ENCODE data around the gene ATP2B2. TPM values are rescaled to one million over a fixed set of nuclear protein-coding genes. Genes with fewer than 3 reads are reported as not detected.

The ATP2B2 gene
- total RNA-seq, 2 experiments from 2014 or later = 0.05 TPM; not detected in 1

DNA sequence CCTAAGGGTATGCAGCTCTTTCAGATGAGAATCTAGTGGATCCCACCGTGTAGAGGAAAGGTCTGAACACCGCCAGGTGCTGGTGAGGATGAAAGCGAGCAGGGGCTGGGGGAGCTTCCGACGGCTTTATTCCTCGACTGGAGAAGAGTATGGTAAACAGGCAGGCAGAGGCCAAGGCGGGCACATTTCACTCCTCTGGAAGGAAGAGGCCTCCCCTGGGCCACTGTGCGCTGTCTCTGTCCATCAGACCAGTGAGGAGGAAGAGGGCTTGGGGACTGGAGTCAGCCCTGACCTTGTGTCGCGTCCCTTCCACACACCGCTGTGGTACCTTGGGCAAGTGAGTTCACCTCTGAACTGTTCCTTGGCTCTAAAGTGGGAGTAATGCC lies 216.8 kb downstream of the ATP2B2 start:
- ATAC-seq (no peak), DNase-seq (no peak)
- POLR2A ChIA-PET = interaction anchor here (0.6 kb wide), 1 partner anchor 486 kb away, joined by 6 read pairs; no protein-coding TSS in a partner anchor
- Mint-ChIP-seq H3K27me3 (no peaks in the 10 kb centered on the region), H3K36me3 (ENCODE audit: low read depth) (peaks cover 39% of the 10 kb centered on the region), H3K4me1 (peaks cover 43% of the 10 kb centered on the region), H3K4me3 (no peak overlapping the region), H3K9me3 (ENCODE audit: low read depth) (no peaks in the 10 kb centered on the region), H3K27ac (no peak overlapping the region)
- intact Hi-C loops (cut with DNase I, micrococcal nuclease) = no loop called here
- CTCF ChIA-PET = interaction anchor here (2.2 kb wide), 1 partner anchor 25 kb away, joined by 14 read pairs; no protein-coding TSS in a partner anchor

GRCh38 chr3:10287936-10288574 lies 217.3 kb downstream of the ATP2B2 start:
- ChIA-PET POLR2A (interaction anchor here (0.6 kb wide), 1 partner anchor 485 kb away, joined by 6 read pairs; no protein-coding TSS in a partner anchor), CTCF (interaction anchor here (0.6 to 2.2 kb wide), 4 partner anchors 24 to 355 kb away, joined by 3 to 14 read pairs (median 4); partner anchors contain the start of gene CRELD1)
- DNase-seq (no peak), ATAC-seq (no peak)
- Mint-ChIP-seq H3K27me3 (no peaks in the 10 kb centered on the region), H3K27ac (no peak overlapping the region), H3K4me3 (no peak overlapping the region), H3K36me3 (ENCODE audit: low read depth) (peaks cover 43% of the 10 kb centered on the region), H3K4me1 (peaks cover 48% of the 10 kb centered on the region), H3K9me3 (ENCODE audit: low read depth) (no peaks in the 10 kb centered on the region)
- intact Hi-C loops (cut with DNase I, micrococcal nuclease) = no loop called here

- POLR2A ChIA-PET = no interaction called here
- intact Hi-C loops (cut with DNase I, micrococcal nuclease) = no loop called here
- Mint-ChIP-seq H3K36me3 (ENCODE audit: low read depth) (peaks cover 40% of the 10 kb centered on the region), H3K4me3 (no peak overlapping the region), H3K9me3 (ENCODE audit: low read depth) (no peaks in the 10 kb centered on the region), H3K27ac (peak overlapping the region; percentile 58), H3K4me1 (peaks cover 48% of the 10 kb centered on the region), H3K27me3 (no peaks in the 10 kb centered on the region)
- DNase-seq (peak; percentile 53), ATAC-seq (peak; percentile 33)
- CTCF ChIA-PET = interaction anchor here (0.6 to 2.2 kb wide), 7 partner anchors 23 to 438 kb away, joined by 3 to 14 read pairs (median 3); partner anchors contain the start of gene CRELD1
These were observed 218.6 kb downstream of the ATP2B2 start for GRCh38 chr3:10286596-10287295.

GRCh38 chr3:10286133-10286524 lies 219.3 kb downstream of the ATP2B2 start:
- Mint-ChIP-seq H3K9me3 (ENCODE audit: low read depth) (no peaks in the 10 kb centered on the region), H3K4me1 (peaks cover 48% of the 10 kb centered on the region), H3K27me3 (no peaks in the 10 kb centered on the region), H3K4me3 (no peak overlapping the region), H3K36me3 (ENCODE audit: low read depth) (peaks cover 35% of the 10 kb centered on the region), H3K27ac (no peak overlapping the region)
- intact Hi-C loops (cut with DNase I, micrococcal nuclease) = no loop called here
- ChIA-PET CTCF (interaction anchor here (0.6 to 1.5 kb wide), 7 partner anchors 8 to 437 kb away, joined by 3 to 8 read pairs (median 3); no protein-coding TSS in a partner anchor), POLR2A (interaction anchor here (1.0 to 1.1 kb wide), 2 partner anchors 19 to 22 kb away, joined by 3 to 4 read pairs; no protein-coding TSS in a partner anchor)
- DNase-seq (no peak), ATAC-seq (no peak)

GRCh38 chr3:10285272-10286132 lies 219.9 kb downstream of the ATP2B2 start:
- Mint-ChIP-seq H3K9me3 (ENCODE audit: low read depth) (no peaks in the 10 kb centered on the region), H3K4me3 (no peak overlapping the region), H3K4me1 (peaks cover 53% of the 10 kb centered on the region), H3K36me3 (ENCODE audit: low read depth) (peaks cover 42% of the 10 kb centered on the region), H3K27me3 (no peaks in the 10 kb centered on the region), H3K27ac (peak overlapping the region; percentile 47)
- peak; percentile 49 for DNase-seq
- peak; percentile 40 for ATAC-seq
- intact Hi-C loops (cut with DNase I, micrococcal nuclease) = no loop called here
- POLR2A ChIA-PET = interaction anchor here (1.0 to 1.1 kb wide), 2 partner anchors 19 to 21 kb away, joined by 3 to 4 read pairs; no protein-coding TSS in a partner anchor
- CTCF ChIA-PET = interaction anchor here (0.6 to 1.5 kb wide), 8 partner anchors 9 to 454 kb away, joined by 3 to 8 read pairs (median 3); no protein-coding TSS in a partner anchor

DNA sequence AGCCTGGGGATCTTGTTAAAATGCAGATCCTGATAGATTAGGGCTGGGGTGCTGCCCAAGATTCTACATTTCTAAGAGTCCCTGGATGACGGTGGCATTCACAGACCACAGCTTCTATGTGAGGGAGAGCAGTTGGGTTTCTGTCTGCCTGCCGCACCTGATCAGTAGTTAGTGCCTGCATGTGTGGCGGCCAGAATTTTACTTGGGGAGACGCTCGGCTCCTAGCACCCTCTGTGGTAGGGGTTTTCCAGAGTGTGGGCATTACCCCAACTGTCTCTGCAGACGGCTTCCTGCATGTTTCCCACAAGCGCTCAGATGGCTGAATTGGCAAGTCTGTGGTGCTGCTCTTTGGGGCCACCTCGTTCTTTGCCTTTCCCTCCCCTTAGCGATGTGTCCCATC lies 220.9 kb downstream of the ATP2B2 start:
- Mint-ChIP-seq H3K36me3 (ENCODE audit: low read depth) (peaks cover 52% of the 10 kb centered on the region), H3K4me1 (peaks cover 63% of the 10 kb centered on the region)
- peak; percentile 62 for ATAC-seq

DNA sequence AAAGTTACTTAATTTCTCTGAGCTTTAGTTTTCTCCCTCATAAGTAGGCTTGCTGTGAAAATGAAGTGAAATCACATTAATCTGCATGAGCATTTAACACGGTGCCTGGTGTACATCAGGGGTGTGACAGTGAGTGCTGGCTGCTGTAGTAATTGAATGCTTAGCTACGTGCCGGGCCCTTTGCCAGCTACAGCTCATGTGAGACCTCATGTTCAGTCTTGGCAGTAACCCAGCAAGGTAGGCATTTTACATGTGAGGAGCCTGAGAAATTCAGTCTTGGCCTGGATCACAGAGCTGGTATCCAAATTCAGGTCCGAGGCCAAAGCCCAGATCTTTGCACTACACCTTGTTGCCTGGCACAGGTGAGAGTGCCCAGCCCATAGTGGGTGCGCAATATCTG lies 221.7 kb downstream of the ATP2B2 start:
- peaks cover 72% of the 10 kb centered on the region for H3K4me1 Mint-ChIP-seq
- intact Hi-C loops (cut with DNase I, micrococcal nuclease) = no loop called here
- no peak overlapping the region for H3K27ac Mint-ChIP-seq
- CTCF ChIA-PET = interaction anchor here (0.6 to 5.3 kb wide), 9 partner anchors 9 to 226 kb away, joined by 3 to 31 read pairs (median 3); no protein-coding TSS in a partner anchor
- peaks cover 58% of the 10 kb centered on the region for H3K36me3 Mint-ChIP-seq (ENCODE audit: low read depth)
- DNase-seq (no peak), ATAC-seq (no peak)
- no peak overlapping the region for H3K4me3 Mint-ChIP-seq
- POLR2A ChIA-PET = interaction anchor here (1.1 kb wide), 1 partner anchor 12 kb away, joined by 4 read pairs; no protein-coding TSS in a partner anchor
- H3K27me3 Mint-ChIP-seq = no peaks in the 10 kb centered on the region
- no peaks in the 10 kb centered on the region for H3K9me3 Mint-ChIP-seq (ENCODE audit: low read depth)

More for the DNA sequence above, 220.9 kb downstream of the ATP2B2 start:
- peak overlapping the region; percentile 29 for H3K27ac Mint-ChIP-seq
- no peaks in the 10 kb centered on the region for H3K9me3 Mint-ChIP-seq (ENCODE audit: low read depth)
- intact Hi-C loops (cut with DNase I, micrococcal nuclease) = no loop called here
- peak; percentile 60 for DNase-seq
- H3K27me3 Mint-ChIP-seq = no peaks in the 10 kb centered on the region
- H3K4me3 Mint-ChIP-seq = no peak overlapping the region
- POLR2A ChIA-PET = no interaction called here
- CTCF ChIA-PET = interaction anchor here (0.7 to 5.3 kb wide), 3 partner anchors 9 to 313 kb away, joined by 3 to 31 read pairs (median 4); no protein-coding TSS in a partner anchor

DNA sequence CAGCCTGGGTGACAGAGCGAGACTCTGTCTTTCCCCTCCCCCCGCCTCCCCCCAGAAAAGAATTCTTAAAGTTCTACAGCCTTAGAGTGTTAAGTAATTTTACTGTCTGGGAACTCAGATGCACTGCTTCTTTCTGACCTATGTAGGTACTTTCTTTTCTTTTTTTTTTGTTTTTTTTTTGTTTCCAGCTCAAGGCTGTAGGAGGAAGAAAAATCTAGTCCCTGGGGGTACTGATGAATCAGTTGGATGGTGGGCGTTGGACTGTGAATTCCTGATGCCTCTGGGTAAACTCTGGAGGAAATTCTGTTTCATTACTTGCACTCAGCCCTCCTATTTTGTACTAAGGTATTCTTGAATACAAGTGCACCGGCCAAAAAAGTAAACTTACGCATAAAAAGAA lies 223.4 kb downstream of the ATP2B2 start:
- intact Hi-C loops (cut with DNase I, micrococcal nuclease) = no loop called here
- H3K36me3 Mint-ChIP-seq (ENCODE audit: low read depth) = peaks cover 55% of the 10 kb centered on the region
- ATAC-seq (no peak), DNase-seq (no peak)
- CTCF ChIA-PET = interaction anchor here (0.7 to 5.3 kb wide), 4 partner anchors 10 to 81 kb away, joined by 3 to 31 read pairs (median 4); no protein-coding TSS in a partner anchor
- H3K27ac Mint-ChIP-seq = peak overlapping the region; percentile 34
- H3K4me3 Mint-ChIP-seq = no peak overlapping the region
- no peaks in the 10 kb centered on the region for H3K9me3 Mint-ChIP-seq (ENCODE audit: low read depth)
- H3K27me3 Mint-ChIP-seq = no peaks in the 10 kb centered on the region
- POLR2A ChIA-PET = no interaction called here
- peaks cover 78% of the 10 kb centered on the region for H3K4me1 Mint-ChIP-seq

- ChIA-PET POLR2A (no interaction called here), CTCF (interaction anchor here (1.1 to 5.3 kb wide), 3 partner anchors 10 to 57 kb away, joined by 3 to 31 read pairs (median 3); no protein-coding TSS in a partner anchor)
- Mint-ChIP-seq H3K27ac (peak overlapping the region; percentile 19), H3K4me3 (no peak overlapping the region), H3K36me3 (ENCODE audit: low read depth) (peaks cover 51% of the 10 kb centered on the region), H3K9me3 (ENCODE audit: low read depth) (no peaks in the 10 kb centered on the region), H3K4me1 (peaks cover 68% of the 10 kb centered on the region), H3K27me3 (no peaks in the 10 kb centered on the region)
- intact Hi-C loops (cut with DNase I, micrococcal nuclease) = no loop called here
- ATAC-seq (no peak), DNase-seq (no peak)
These were observed 224.8 kb downstream of the ATP2B2 start for GRCh38 chr3:10280571-10280970.

- Mint-ChIP-seq H3K27ac (peak overlapping the region; percentile 55), H3K36me3 (ENCODE audit: low read depth) (peaks cover 48% of the 10 kb centered on the region), H3K4me1 (peaks cover 64% of the 10 kb centered on the region), H3K27me3 (no peaks in the 10 kb centered on the region), H3K4me3 (no peak overlapping the region), H3K9me3 (ENCODE audit: low read depth) (no peaks in the 10 kb centered on the region)
- POLR2A ChIA-PET = no interaction called here
- CTCF ChIA-PET = interaction anchor here (1.1 to 5.3 kb wide), 4 partner anchors 11 to 57 kb away, joined by 3 to 31 read pairs (median 4); no protein-coding TSS in a partner anchor
- ATAC-seq = no peak
- intact Hi-C loops (cut with DNase I, micrococcal nuclease) = no loop called here
- peak; percentile 55 for DNase-seq
These were observed 225.2 kb downstream of the ATP2B2 start for GRCh38 chr3:10280177-10280529.
